HepG2 (cell line): ENCODE measurements around the gene NPBWR2. TPM values are rescaled to one million over a fixed set of nuclear protein-coding genes. Genes with fewer than 3 reads are reported as not detected.

Experiments used
- AGO2 ChIP-seq: fragments of 200-400 bp; formaldehyde crosslinking; optimal IDR thresholded peaks from 2 replicates; pipeline ENCODE3; 2017; ENCODE audit warnings: mild to moderate bottlenecking, low read depth, low read length, moderate library complexity
- AKAP8 ChIP-seq: sonication (generic); formaldehyde crosslinking; IDR thresholded peaks from 2 replicates; pipeline ENCODE4 v1.5.1; 2020; ENCODE audit warnings: mild to moderate bottlenecking, missing genetic modification reagents
- ARNT ChIP-seq: fragments of 450-650 bp; IDR thresholded peaks from 2 replicates; pipeline ENCODE4 v1.6.1; 2017
- GATA4 ChIP-seq: sonication (generic); IDR thresholded peaks from 2 replicates; pipeline ENCODE4 v1.6.1; 2016; ENCODE audit warnings: antibody characterized with exemption, low read depth, borderline replicate concordance
- HNRNPH1 ChIP-seq: fragments of 200-400 bp; formaldehyde crosslinking; optimal IDR thresholded peaks from 2 replicates; pipeline ENCODE3; 2017; ENCODE audit warnings: mild to moderate bottlenecking, low read depth, low read length
- HNRNPL ChIP-seq: fragments of 200-400 bp; formaldehyde crosslinking; IDR thresholded peaks from 2 replicates; pipeline ENCODE4 v1.6.1; 2017; ENCODE audit warnings: mild to moderate bottlenecking, low read depth, low read length
- KMT2A ChIP-seq: sonication (generic); formaldehyde crosslinking; IDR thresholded peaks from 2 replicates; pipeline ENCODE4 v1.4.0; 2020; ENCODE audit warnings: missing genetic modification reagents
- NONO ChIP-seq, 2 experiments: fragments of 450-650 bp in 1 of 2; sonication (generic) in 1 of 2; formaldehyde crosslinking in 1 of 2; IDR thresholded peaks in 1 of 2; conservative IDR thresholded peaks in 1 of 2; 2 replicates each; pipeline versions ENCODE4 v1.6.1 to v1.8.0; 2017 to 2022; ENCODE audit warnings: mild to moderate bottlenecking in 1 of 2, missing genetic modification reagents in 1 of 2, moderate library complexity in 1 of 2
- NR2F1 ChIP-seq, 2 experiments: fragments of 450-650 bp in 1 of 2; formaldehyde crosslinking in 1 of 2; IDR thresholded peaks; 2 replicates each; pipeline versions ENCODE4 v1.5.0 to v1.6.1; 2016 to 2020; ENCODE audit warnings: mild to moderate bottlenecking in 1 of 2, missing compliant biosample characterization in 1 of 2, missing genetic modification reagents in 1 of 2, moderate library complexity in 1 of 2
- POLR2G ChIP-seq: fragments of 200-400 bp; formaldehyde crosslinking; IDR thresholded peaks from 2 replicates; pipeline ENCODE4 v1.6.1; 2018; ENCODE audit warnings: mild to moderate bottlenecking, low read depth, low read length, moderate library complexity
- RAD51 ChIP-seq: fragments of 450-650 bp; IDR thresholded peaks from 2 replicates; pipeline ENCODE4 v1.6.1; 2016; ENCODE audit warnings: borderline replicate concordance
- RCOR2 ChIP-seq: IDR thresholded peaks from 2 replicates; pipeline ENCODE4 v1.6.1; 2016; ENCODE audit warnings: missing biosample characterization, missing genetic modification reagents
- RELA ChIP-seq: sonication (generic); formaldehyde crosslinking; IDR thresholded peaks from 2 replicates; pipeline ENCODE4 v1.4.0; 2020; ENCODE audit warnings: missing genetic modification reagents
- SIN3B ChIP-seq: fragments of 150-350 bp; IDR thresholded peaks from 2 replicates; pipeline ENCODE4 v1.6.1; 2014; ENCODE audit warnings: low read length
- SOX5 ChIP-seq: IDR thresholded peaks from 2 replicates; pipeline ENCODE4 v1.6.1; 2016; ENCODE audit warnings: borderline replicate concordance
- SP1 ChIP-seq, 2 experiments: fragments of 450-650 bp in 1 of 2; sonication (generic) in 1 of 2; formaldehyde crosslinking in 1 of 2; IDR thresholded peaks; 2 replicates each; pipeline versions ENCODE4 v1.4.0 to v1.6.1; 2016 to 2020; ENCODE audit warnings: missing genetic modification reagents in 1 of 2
- SP140L ChIP-seq: sonication (generic); formaldehyde crosslinking; IDR thresholded peaks from 2 replicates; pipeline ENCODE4 v1.4.0; 2020; ENCODE audit warnings: missing genetic modification reagents, borderline replicate concordance
- TGIF2 ChIP-seq: IDR thresholded peaks from 2 replicates; pipeline ENCODE4 v1.6.1; 2016; ENCODE audit warnings: control low read depth, missing compliant biosample characterization
- TOE1 ChIP-seq: sonication (generic); formaldehyde crosslinking; IDR thresholded peaks from 2 replicates; pipeline ENCODE4 v1.4.0; 2020; ENCODE audit warnings: mild to moderate bottlenecking, missing genetic modification reagents
- ZBTB3 ChIP-seq: sonication (generic); formaldehyde crosslinking; IDR thresholded peaks from 2 replicates; pipeline ENCODE4 v1.4.0; 2020; ENCODE audit warnings: low read depth, mild to moderate bottlenecking, moderate library complexity, missing genetic modification reagents, borderline replicate concordance
- ZNF234 ChIP-seq: sonication (generic); formaldehyde crosslinking; conservative IDR thresholded peaks from 2 replicates; pipeline ENCODE4 v1.5.1; 2020; ENCODE audit warnings: mild to moderate bottlenecking, missing genetic modification reagents
- ZNF510 ChIP-seq: sonication (generic); formaldehyde crosslinking; IDR thresholded peaks from 2 replicates; pipeline ENCODE4 v1.4.0; 2020; ENCODE audit warnings: low read depth, mild to moderate bottlenecking, missing genetic modification reagents
- ZNF547 ChIP-seq: sonication (generic); formaldehyde crosslinking; IDR thresholded peaks from 2 replicates; pipeline ENCODE4 v1.5.1; 2020; ENCODE audit warnings: mild to moderate bottlenecking, missing genetic modification reagents
- ZNF644 ChIP-seq: IDR thresholded peaks from 2 replicates; pipeline ENCODE4 v1.6.1; 2016; ENCODE audit warnings: low read depth
- ZNF75D ChIP-seq: sonication (generic); formaldehyde crosslinking; IDR thresholded peaks from 2 replicates; pipeline ENCODE4 v1.8.1; 2023; ENCODE audit warnings: missing genetic modification reagents, mild to moderate bottlenecking, borderline replicate concordance
- ZNF772 ChIP-seq: sonication (generic); formaldehyde crosslinking; IDR thresholded peaks from 2 replicates; pipeline ENCODE4 v1.5.0; 2020; ENCODE audit warnings: mild to moderate bottlenecking, missing genetic modification reagents
- polyA plus RNA-seq, 8 experiments: library from polyadenylated mRNA; depleted of rRNA in 3 of 8; stranded (reverse) in 7 of 8; unstranded in 1 of 8; fragments of >200 nt; fragmentation: Illumina TruSeq in 4 of 8; extraction: Trizol in 4 of 8; gene quantifications; 2 replicates each; pipeline versions ENCODE4 v1.2.1 to v1.2.3, GENCODE V29; 2011 to 2016; ENCODE audit warnings: low read depth in 4 of 8, missing spikeins in 1 of 8, mixed read lengths in 1 of 8; ENCODE audit not compliant: insufficient read depth in 1 of 8
- total RNA-seq, 5 experiments: library from RNA; depleted of rRNA; stranded (reverse); fragments of >200 nt; fragmentation: Illumina TruSeq; extraction: Trizol; gene quantifications; 2 replicates each; pipeline ENCODE4 v1.2.3, GENCODE V29; 2016; ENCODE audit warnings: low read depth in 1 of 5
- TF ChIP-seq, protein P1 (sequence below): IDR thresholded peaks from 2 replicates; pipeline ENCODE4 v1.6.1; 2016; ENCODE audit warnings: low read depth, missing genetic modification reagents, missing compliant biosample characterization

The NPBWR2 gene
- total and polyA plus RNA-seq, 2 of the 13 experiments (the other 11 are each of a cell fraction or from before 2014, with no cell fraction given) = not detected

GRCh38 chr20:64062596-64063388 is 44.6 kb downstream of the NPBWR2 start, which contains the start of gene TCEA2 (continued):
- TF ChIP-seq ARNT (no peak), RELA (peak; percentile 90; the same call in 1 of the 2 replicates), GATA4 (peak; percentile 78; the same call in 1 of the 2 replicates), TGIF2 (peak; percentile 90), SP140L (CRISPR knock-in tag) (peak; percentile 97; the same call in 1 of the 2 replicates), RCOR2 (peak; percentile 50; the same call in 1 of the 2 replicates), HNRNPH1 (no peak), RAD51 (no peak), ZNF644 (CRISPR knock-in tag) (peak; percentile 35; the same call in 1 of the 2 replicates), AKAP8 (CRISPR knock-in tag) (peak; percentile 99), HNRNPL (peak; percentile 67; the same call in 1 of the 2 replicates), NR2F1 (CRISPR knock-in tag; IDR thresholded peaks at IDR 0.05) (no peak; a peak in 1 of 4 replicates), SOX5 (CRISPR knock-in tag) (peak; percentile 59), TOE1 (CRISPR knock-in tag) (peak; percentile 84; the same call in 1 of the 2 replicates), SIN3B (peak; percentile 59; the same call in 1 of the 2 replicates), ZNF510 (CRISPR knock-in tag) (no peak), POLR2G (peak; percentile 93), ZBTB3 (no peak; the same call in 1 of the 2 replicates), ZNF75D (no peak), NONO (IDR thresholded peaks at IDR 0.05) (no peak), NONO (CRISPR knock-in tag; conservative IDR thresholded peaks at IDR 0.05) (peak; percentile 93), ZNF547 (CRISPR knock-in tag) (no peak; the same call in none of the 2 replicates), AGO2 (peak; percentile 98), KMT2A (peak; percentile 80; the same call in 1 of the 2 replicates), ZNF772 (CRISPR knock-in tag) (peak; percentile 83; the same call in 1 of the 2 replicates), SP1 (IDR thresholded peaks at IDR 0.05) (no peak), SP1 (CRISPR knock-in tag; IDR thresholded peaks at IDR 0.05) (peak; percentile 89), ZNF234 (CRISPR knock-in tag) (peak; percentile 89)
- TF ChIP-seq, protein P1, sequence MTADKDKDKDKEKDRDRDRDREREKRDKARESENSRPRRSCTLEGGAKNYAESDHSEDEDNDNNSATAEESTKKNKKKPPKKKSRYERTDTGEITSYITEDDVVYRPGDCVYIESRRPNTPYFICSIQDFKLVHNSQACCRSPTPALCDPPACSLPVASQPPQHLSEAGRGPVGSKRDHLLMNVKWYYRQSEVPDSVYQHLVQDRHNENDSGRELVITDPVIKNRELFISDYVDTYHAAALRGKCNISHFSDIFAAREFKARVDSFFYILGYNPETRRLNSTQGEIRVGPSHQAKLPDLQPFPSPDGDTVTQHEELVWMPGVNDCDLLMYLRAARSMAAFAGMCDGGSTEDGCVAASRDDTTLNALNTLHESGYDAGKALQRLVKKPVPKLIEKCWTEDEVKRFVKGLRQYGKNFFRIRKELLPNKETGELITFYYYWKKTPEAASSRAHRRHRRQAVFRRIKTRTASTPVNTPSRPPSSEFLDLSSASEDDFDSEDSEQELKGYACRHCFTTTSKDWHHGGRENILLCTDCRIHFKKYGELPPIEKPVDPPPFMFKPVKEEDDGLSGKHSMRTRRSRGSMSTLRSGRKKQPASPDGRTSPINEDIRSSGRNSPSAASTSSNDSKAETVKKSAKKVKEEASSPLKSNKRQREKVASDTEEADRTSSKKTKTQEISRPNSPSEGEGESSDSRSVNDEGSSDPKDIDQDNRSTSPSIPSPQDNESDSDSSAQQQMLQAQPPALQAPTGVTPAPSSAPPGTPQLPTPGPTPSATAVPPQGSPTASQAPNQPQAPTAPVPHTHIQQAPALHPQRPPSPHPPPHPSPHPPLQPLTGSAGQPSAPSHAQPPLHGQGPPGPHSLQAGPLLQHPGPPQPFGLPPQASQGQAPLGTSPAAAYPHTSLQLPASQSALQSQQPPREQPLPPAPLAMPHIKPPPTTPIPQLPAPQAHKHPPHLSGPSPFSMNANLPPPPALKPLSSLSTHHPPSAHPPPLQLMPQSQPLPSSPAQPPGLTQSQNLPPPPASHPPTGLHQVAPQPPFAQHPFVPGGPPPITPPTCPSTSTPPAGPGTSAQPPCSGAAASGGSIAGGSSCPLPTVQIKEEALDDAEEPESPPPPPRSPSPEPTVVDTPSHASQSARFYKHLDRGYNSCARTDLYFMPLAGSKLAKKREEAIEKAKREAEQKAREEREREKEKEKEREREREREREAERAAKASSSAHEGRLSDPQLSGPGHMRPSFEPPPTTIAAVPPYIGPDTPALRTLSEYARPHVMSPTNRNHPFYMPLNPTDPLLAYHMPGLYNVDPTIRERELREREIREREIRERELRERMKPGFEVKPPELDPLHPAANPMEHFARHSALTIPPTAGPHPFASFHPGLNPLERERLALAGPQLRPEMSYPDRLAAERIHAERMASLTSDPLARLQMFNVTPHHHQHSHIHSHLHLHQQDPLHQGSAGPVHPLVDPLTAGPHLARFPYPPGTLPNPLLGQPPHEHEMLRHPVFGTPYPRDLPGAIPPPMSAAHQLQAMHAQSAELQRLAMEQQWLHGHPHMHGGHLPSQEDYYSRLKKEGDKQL (CRISPR knock-in tag) = no peak; the same call in 1 of the 2 replicates
